OCI-LY1 (cell line): Measurements from ENCODE around the gene OR6S1.

Experiments used
- H2AFZ ChIP-seq: fragments of 200-600 bp; sonication (generic), shearing (Covaris generic); 2 replicates; pipeline ENCODE4 v1.6.0; 2014; ENCODE audit warnings: antibody characterized with exemption, mild to moderate bottlenecking, low read length
- H3F3A ChIP-seq: fragments of 200-600 bp; sonication (generic), shearing (Covaris generic); 2 replicates; pipeline ENCODE4 v1.6.0; 2014; ENCODE audit warnings: mild to moderate bottlenecking, antibody characterized with exemption, low read length, moderate library complexity; ENCODE audit not compliant: insufficient read depth
- H3K27ac ChIP-seq: fragments of 200-600 bp; sonication (generic); 2 replicates; pipeline ENCODE4 v1.5.1; 2014; ENCODE audit warnings: low read length, mixed run types, mild to moderate bottlenecking, low read depth; ENCODE audit not compliant: poor library complexity, severe bottlenecking
- H3K27me3 ChIP-seq: fragments of 200-600 bp; sonication (generic); 2 replicates; pipeline ENCODE4 v1.6.0; 2014; ENCODE audit warnings: antibody characterized with exemption, mild to moderate bottlenecking, low read length, moderate library complexity; ENCODE audit not compliant: insufficient read depth
- H3K36me3 ChIP-seq: fragments of 200-600 bp; sonication (generic); 2 replicates; pipeline ENCODE4 v1.6.1; 2014; ENCODE audit warnings: mild to moderate bottlenecking, antibody characterized with exemption, low read length, moderate library complexity, mixed read lengths; ENCODE audit not compliant: insufficient read depth
- H3K4me1 ChIP-seq: fragments of 200-600 bp; sonication (generic); 2 replicates; pipeline ENCODE4 v1.5.1; 2014; ENCODE audit warnings: mild to moderate bottlenecking, low read length, moderate library complexity; ENCODE audit not compliant: insufficient read depth, severe bottlenecking
- H3K4me2 ChIP-seq: fragments of 200-600 bp; sonication (generic), shearing (Covaris generic); 2 replicates; pipeline ENCODE4 v1.6.1; 2014; ENCODE audit warnings: low read length
- H3K4me3 ChIP-seq: fragments of 200-600 bp; sonication (generic); 2 replicates; pipeline ENCODE4 v1.5.1; 2014; ENCODE audit warnings: low read length, low read depth, mild to moderate bottlenecking, mixed read lengths; ENCODE audit not compliant: poor library complexity, severe bottlenecking
- H3K79me2 ChIP-seq: fragments of 200-600 bp; shearing (Covaris generic); 2 replicates; pipeline ENCODE4 v1.6.1; 2016; ENCODE audit warnings: mixed run types, low read length, mixed read lengths; ENCODE audit not compliant: insufficient read depth
- H3K9ac ChIP-seq: fragments of 200-600 bp; sonication (generic), shearing (Covaris generic); 2 replicates; pipeline ENCODE4 v1.6.1; 2014; ENCODE audit warnings: mild to moderate bottlenecking, low read length, mixed read lengths
- H3K9me2 ChIP-seq: fragments of 200-600 bp; sonication (generic), shearing (Covaris generic); 2 replicates; pipeline ENCODE4 v1.6.1; 2014; ENCODE audit warnings: low read depth, mild to moderate bottlenecking, low read length, mixed read lengths
- H3K9me3 ChIP-seq: fragments of 200-600 bp; shearing (Covaris generic); 2 replicates; pipeline ENCODE4 v1.6.1; 2014; ENCODE audit warnings: low read length, mixed read lengths
- H4K20me1 ChIP-seq: fragments of 200-600 bp; sonication (generic), shearing (Covaris generic); 2 replicates; pipeline ENCODE4 v1.6.0; 2016; ENCODE audit warnings: mild to moderate bottlenecking, low read length; ENCODE audit not compliant: insufficient read depth
- EZH2 ChIP-seq: fragments of 200-600 bp; sonication (generic), shearing (Covaris generic); IDR thresholded peaks from 2 replicates; pipeline ENCODE4 v1.8.0; 2017; ENCODE audit warnings: borderline replicate concordance, mixed run types, mild to moderate bottlenecking, antibody characterized with exemption, low read length, moderate library complexity, mixed read lengths
- TF ChIP-seq, protein P1 (sequence below): fragments of 200-600 bp; sonication (generic), shearing (Covaris generic); IDR thresholded peaks from 2 replicates; pipeline ENCODE4 v1.5.1; 2017; ENCODE audit warnings: mild to moderate bottlenecking, antibody characterized with exemption, low read length, moderate library complexity, mixed read lengths

Gene OR6S1

DNA sequence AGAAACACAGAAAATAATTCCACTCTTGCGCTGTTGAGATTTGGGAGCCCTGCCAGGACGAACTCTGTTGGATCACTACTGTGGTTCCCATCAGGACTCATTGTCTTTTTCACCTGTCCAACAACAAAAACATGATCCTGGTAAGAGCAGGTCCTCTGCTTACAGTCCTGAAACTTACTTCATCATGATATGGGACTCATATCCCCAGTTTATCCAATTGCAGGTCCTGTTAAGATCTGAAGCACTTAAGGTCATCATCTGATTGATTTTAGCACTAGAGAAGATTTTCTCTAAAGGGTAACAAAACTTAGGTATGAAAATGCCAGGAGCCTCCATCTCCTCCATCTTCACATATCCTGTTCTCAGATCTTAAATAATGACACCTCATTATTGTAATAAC is at the start of gene OR6S1:
Gene OR6S1, minus strand, starts transcription at position 101 of the 400 bp plus-strand sequence. Its CDS starts 0 bp downstream, at position 101.
- no peaks in the 10 kb centered on the region for H3K4me1 ChIP-seq
- no peaks in the 10 kb centered on the region for H3K9me3 ChIP-seq
- no peaks in the 10 kb centered on the region for H4K20me1 ChIP-seq
- H3K27ac ChIP-seq, result no peak within 1 kb of the TSS
- no peaks in the 10 kb centered on the region for H3K79me2 ChIP-seq
- no peaks in the 10 kb centered on the region for H3K9me2 ChIP-seq
- H3F3A ChIP-seq, result no peaks in the 10 kb centered on the region
- no peak within 1 kb of the TSS for H2AFZ ChIP-seq
- H3K9ac ChIP-seq, result no peak within 1 kb of the TSS
- 0 out of 2 replicates have a peak, but pooled peaks cover 3% of the 10 kb centered on the region for H3K27me3 ChIP-seq
- TF ChIP-seq, protein P1, sequence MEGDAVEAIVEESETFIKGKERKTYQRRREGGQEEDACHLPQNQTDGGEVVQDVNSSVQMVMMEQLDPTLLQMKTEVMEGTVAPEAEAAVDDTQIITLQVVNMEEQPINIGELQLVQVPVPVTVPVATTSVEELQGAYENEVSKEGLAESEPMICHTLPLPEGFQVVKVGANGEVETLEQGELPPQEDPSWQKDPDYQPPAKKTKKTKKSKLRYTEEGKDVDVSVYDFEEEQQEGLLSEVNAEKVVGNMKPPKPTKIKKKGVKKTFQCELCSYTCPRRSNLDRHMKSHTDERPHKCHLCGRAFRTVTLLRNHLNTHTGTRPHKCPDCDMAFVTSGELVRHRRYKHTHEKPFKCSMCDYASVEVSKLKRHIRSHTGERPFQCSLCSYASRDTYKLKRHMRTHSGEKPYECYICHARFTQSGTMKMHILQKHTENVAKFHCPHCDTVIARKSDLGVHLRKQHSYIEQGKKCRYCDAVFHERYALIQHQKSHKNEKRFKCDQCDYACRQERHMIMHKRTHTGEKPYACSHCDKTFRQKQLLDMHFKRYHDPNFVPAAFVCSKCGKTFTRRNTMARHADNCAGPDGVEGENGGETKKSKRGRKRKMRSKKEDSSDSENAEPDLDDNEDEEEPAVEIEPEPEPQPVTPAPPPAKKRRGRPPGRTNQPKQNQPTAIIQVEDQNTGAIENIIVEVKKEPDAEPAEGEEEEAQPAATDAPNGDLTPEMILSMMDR, result no peak
- no peak for TF ChIP-seq EZH2
- H3K36me3 ChIP-seq, result no peaks in the 10 kb centered on the region
- no peak within 1 kb of the TSS for H3K4me3 ChIP-seq
- no peak within 1 kb of the TSS for H3K4me2 ChIP-seq

DNA sequence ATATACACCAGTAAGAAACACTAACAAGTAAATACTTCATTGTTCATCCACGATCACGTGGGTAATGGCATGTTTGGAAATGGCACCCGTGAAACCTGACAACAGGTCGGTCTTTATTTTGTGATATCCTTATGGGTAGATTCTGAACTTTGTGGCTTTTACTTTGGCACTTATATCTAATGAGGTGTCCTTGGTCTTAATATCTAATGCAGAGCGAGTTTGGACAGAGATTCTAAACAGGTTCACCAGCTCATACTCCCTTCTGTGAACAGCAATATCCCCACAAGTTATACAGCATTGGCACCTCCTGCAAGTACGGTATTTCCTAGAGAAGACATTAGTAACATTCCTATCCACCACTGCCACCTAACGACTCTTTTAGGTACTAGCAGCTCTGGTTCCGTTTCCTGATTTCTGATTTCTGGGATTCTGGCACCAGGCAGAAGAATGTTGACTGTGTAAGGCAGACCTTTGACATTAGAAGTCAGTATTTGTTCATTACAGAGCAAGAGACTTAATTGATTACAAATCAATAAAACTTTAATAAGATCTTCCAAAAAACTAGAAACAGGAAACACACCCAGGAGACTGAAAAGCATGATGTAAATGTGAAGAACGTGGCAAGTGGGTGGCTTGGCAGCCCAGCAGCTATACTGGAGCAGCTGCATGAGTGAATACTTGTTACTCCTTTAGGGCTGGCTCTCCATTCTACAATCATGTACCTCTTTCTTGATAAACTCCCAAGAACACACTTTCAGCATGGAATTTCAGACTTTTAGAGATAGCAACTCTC is 49.6 kb upstream of the OR6S1 start:
- TF ChIP-seq EZH2, result no peak
- TF ChIP-seq, protein P1, result peak; percentile 93
- H3K36me3 ChIP-seq, result no peaks in the 10 kb centered on the region
- H4K20me1 ChIP-seq, result no peaks in the 10 kb centered on the region
- H3K9me2 ChIP-seq, result no peaks in the 10 kb centered on the region
- H3K27ac ChIP-seq, result no peak overlapping the region
- peaks cover 3% of the 10 kb centered on the region for H3K4me1 ChIP-seq
- peak overlapping the region; percentile 34; the same call in 1 of the 2 replicates for H2AFZ ChIP-seq
- no peaks in the 10 kb centered on the region for H3K9me3 ChIP-seq
- no peak overlapping the region for H3K4me3 ChIP-seq
- H3F3A ChIP-seq, result no peaks in the 10 kb centered on the region
- H3K79me2 ChIP-seq, result no peaks in the 10 kb centered on the region
- H3K27me3 ChIP-seq, result no peaks in the 10 kb centered on the region
- peak overlapping the region; percentile 20; the same call in 1 of the 2 replicates for H3K4me2 ChIP-seq
- H3K9ac ChIP-seq, result no peak overlapping the region

DNA sequence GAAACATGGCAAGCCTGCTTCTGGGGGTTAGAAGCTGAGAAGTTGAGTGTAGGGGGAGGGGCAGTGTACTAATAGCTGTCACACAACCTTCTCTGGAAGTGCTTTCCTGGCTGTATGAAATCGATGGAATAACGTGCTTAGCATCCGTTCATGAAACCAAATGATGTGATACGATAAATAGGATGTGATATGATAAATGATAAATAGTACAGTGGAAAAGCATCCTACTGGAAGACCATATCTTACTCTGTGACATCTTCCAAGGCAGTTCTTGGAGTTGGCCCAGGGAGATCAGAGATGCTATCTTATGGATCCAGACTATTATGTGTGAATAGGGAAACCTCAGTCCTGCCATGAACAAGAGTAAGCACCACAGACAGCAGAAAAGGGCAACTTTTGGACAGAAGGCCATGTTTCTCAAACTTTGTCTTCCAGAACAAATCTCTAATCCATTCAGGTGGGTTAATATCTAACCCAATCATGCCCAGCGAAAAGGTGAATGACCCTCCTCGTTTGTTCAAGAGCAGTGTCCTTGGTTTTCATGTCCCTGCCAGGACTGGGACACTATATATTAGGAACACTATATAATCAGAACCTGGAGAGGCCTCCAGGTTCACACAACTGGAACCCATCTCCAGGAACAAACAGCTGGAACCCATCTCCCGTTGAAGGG is 46.8 kb upstream of the OR6S1 start, which contains the start of gene ANG:
Gene ANG, plus strand, starts transcription at position 598 of the 673 bp plus-strand sequence. CDS start 4,801 bp downstream, outside the sequence.
- H3K4me2 ChIP-seq, result no peak within 1 kb of the TSS
- H4K20me1 ChIP-seq, result no peaks in the 10 kb centered on the region
- no peaks in the 10 kb centered on the region for H3K9me2 ChIP-seq
- H3K4me1 ChIP-seq, result peaks cover 16% of the 10 kb centered on the region
- H3K9me3 ChIP-seq, result no peaks in the 10 kb centered on the region
- TF ChIP-seq, protein P1, result no peak
- TF ChIP-seq EZH2, result no peak
- no peaks in the 10 kb centered on the region for H3K36me3 ChIP-seq
- H3F3A ChIP-seq, result no peaks in the 10 kb centered on the region
- H3K4me3 ChIP-seq, result no peak within 1 kb of the TSS
- no peak within 1 kb of the TSS for H2AFZ ChIP-seq
- H3K27ac ChIP-seq, result no peak within 1 kb of the TSS
- no peaks in the 10 kb centered on the region for H3K79me2 ChIP-seq
- no peaks in the 10 kb centered on the region for H3K27me3 ChIP-seq
- H3K9ac ChIP-seq, result no peak within 1 kb of the TSS
